ENCODE measurements around the gene UNC45A. TPM values are rescaled to one million over a fixed set of nuclear protein-coding genes. Genes with fewer than 3 reads are reported as not detected.

The UNC45A gene
- total RNA-seq, 1 donor from 2014 or later = 24.4 TPM

DNA sequence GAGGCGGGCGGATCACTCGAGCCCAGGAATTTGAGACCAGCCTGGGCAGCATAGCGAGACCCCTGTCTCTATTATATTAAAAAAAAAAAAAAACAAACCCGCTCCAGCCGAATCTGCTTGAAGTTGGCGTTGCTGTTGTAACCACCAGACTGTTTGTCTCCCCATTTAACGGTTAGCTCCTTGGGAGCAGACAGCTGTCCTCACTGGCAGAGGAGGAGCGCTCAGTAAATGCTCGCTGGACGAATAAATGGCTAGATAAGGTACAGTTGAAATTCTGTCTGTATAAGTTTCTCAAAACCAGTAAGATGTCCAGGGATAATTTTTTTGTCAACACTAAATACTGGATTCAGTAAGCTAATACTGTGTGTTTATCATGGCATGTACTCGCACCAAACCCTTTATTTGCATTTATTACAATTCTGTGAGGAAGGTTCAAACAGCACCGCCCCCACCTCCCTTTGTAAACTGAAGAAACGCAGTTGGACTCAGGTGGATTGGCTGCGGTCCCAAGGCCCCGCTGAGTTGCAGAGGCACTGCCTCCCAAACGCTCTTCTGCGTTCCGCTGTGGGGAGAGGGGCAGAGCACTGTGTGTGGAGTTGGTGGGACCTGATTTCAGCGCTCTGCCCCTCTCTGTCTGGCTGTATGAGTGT, 20.7 kb downstream of the UNC45A start:
- ATAC-seq (no peak), DNase-seq (no peak)
- intact Hi-C loops (cut with micrococcal nuclease) = no loop called here

DNA sequence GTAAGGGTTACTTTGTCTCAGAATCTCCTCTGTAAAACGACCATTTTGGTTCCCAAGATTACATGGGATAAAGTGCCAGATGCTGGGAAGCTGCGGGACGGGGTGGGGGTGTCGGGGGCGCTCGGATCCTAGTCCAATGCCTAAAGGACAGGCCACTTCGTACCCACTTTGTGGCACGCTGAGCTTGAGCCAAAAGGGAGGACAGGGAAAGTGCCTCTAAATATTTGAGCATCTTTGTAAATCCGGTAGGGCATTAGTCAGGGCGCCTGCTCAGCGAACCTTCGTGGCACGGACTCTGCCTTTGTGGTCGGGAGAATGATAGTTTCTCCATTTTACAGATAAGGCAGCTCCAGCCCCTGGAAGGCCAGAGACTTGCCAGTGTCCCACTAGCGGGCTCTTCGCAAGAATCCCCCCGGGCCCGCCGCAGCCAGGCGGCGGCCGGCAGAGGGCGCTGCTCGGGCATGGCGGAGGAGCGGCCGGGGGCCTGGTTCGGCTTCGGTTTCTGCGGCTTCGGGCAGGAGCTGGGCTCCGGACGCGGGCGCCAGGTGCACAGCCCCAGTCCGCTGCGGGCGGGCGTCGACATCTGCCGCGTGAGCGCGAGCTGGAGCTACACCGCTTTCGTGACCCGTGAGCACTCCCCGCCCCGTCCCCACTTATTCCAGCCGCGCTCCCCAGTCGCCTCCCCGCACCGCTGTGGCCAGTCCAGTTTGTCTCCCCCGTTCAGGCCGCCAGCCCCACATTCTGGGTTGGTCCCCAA, 21.4 kb downstream of the UNC45A start:
- intact Hi-C loops (cut with micrococcal nuclease) = no loop called here
- DNase-seq = peak; percentile 89
- ATAC-seq = peak; percentile 52

DNA sequence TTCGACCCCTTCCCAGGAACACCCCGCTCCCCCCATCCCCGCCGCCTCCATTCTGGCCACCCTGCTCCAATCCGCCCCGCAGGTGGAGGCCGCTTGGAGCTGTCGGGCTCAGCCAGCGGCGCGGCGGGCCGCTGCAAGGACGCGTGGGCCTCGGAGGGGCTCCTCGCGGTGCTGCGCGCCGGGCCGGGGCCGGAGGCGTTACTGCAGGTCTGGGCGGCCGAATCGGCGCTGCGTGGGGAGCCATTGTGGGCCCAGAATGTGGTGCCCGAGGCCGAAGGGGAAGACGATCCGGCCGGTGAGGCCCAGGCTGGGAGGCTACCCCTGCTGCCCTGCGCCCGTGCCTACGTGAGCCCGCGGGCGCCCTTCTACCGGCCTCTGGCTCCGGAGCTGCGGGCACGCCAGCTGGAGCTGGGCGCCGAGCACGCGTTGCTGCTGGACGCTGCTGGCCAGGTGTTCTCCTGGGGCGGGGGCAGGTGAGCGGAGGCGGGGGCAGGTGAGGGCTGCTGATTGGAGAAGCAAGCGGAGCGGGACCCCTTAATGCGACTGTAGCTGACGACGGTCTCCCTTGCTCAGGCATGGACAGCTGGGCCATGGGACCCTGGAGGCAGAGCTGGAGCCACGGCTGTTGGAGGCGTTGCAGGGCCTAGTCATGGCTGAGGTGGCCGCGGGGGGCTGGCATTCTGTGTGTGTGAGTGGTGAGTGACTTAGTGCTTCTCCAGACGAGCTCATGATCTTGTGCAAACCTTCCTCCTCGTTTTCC, 22.1 kb downstream of the UNC45A start:
- intact Hi-C loops (cut with micrococcal nuclease) = no loop called here
- ATAC-seq = peak; percentile 18
- DNase-seq = peak; percentile 57

DNA sequence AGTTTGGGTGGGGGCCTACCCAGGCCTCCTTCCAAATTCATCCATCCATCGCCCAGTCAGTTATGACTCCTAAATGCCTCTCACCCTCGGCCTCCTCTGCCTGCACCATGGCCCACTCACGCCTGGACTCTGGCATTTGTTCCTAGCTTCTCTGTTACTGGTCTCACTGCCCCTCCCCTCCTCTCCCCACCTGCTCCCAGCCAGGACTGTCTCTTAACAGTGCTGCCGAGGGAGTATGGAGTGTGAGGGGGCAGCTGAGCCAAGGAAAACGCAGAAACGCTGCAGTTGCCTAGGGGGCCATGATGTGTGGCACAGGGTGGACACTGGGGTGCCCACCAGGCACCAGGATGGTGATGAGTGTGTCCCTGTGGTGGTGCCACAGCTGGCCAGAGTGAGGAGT, 22.7 kb downstream of the UNC45A start:
- no peak for DNase-seq
- no peak for ATAC-seq
- intact Hi-C loops (cut with micrococcal nuclease) = no loop called here

DNA sequence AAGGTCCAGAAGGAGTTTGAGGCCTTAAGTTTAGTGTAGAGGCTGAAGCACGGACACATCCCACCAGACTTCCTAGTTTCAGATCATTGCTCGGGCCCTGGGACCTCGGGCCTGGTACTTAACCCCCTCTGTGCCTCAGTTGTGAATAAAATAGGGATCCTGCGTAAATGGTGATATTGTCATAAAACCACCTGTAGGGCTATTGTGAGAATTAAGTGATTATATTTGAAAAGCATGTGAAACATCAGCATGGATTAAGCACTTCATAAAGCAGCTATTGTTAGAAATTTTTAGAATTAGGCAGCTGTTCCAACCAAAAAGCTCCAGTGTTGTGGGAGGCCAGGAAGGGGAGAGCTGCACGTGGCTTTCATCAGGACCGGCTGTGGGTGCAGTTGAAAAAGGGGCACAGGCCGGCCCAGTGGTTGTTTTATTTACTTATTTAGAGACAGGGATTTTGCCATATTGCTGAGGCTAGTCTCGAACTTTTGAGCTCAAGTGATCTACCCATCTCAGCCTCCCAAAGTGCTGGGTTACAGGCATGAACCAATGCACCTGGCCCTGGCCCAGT, 24.0 kb downstream of the UNC45A start:
- intact Hi-C loops (cut with micrococcal nuclease) = no loop called here
- ATAC-seq = no peak
- DNase-seq = no peak

DNA sequence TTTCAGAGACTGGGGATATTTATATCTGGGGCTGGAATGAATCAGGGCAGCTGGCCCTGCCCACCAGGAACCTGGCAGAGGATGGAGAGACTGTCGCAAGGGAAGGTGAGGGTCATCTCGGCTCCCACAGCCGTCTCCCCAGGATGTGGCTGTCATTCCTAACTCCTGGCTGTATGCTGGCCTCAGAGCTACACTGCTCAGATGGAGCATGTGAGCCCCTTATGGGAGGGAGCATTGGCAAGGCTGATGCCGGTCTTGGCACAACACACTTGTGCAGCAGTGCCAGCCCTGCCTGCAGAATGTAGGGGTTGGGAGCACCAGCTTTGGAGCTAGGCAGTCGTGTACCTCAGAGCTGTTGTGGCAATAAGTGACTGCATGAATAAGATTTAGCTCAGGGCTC, 24.8 kb downstream of the UNC45A start:
- intact Hi-C loops (cut with micrococcal nuclease) = no loop called here
- DNase-seq = peak; percentile 83

DNA sequence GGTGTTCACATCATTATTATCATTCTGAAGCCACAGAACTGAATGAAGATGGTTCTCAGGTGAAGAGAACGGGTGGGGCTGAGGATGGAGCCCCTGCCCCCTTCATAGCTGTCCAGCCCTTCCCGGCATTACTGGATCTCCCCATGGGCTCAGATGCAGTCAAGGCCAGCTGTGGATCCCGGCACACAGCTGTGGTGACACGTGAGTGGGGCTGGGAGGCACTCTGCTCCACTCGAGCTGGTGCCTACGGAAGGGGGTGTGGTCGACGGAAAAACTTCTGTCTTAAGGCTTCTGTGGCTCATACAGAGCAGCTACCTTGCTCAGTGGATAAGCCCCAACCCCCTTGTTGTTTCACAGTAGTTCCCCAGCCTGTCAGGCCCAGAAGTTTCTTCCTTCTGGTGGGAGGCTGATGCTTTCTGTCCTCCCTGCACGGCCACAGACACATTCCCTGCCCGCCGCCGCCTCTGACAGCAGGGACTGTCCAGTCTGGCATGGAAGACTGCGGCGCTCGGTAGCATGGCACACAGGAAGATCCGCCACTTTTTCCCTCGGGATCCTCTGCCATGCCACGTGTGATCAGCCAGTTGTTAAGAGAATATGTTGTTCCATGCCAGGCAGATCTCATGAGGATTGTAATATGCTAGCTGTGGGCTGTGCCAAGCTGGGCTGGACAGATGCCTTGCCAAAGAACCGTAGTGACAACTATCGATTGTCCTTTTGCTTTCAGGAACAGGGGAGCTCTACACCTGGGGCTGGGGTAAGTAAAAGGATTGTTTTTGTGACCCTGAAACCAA, 25.4 kb downstream of the UNC45A start:
- no peak for ATAC-seq
- intact Hi-C loops (cut with micrococcal nuclease) = no loop called here
- DNase-seq = no peak

More for the DNA sequence above, 24.8 kb downstream of the UNC45A start:
- ATAC-seq = peak; percentile 75

DNA sequence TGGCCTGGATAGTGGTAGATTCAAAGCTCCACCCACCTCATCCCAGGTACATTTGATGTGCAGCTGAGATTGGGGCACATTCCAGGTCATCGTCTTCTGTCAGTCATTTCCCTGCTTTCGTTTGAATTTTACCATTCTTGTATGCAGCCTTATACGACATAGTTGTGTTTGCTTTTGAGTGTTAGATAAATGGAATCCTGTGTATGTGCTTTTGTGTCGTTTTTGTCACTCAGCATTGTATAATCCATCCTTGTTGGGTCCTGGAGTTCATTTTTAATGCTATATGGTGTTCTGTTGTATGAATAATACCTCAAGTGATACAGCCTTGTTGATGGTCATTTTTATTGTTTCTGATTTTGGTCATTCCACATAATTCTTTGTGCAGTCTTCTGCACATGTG, 26.9 kb downstream of the UNC45A start:
- DNase-seq (no peak), ATAC-seq (no peak)
- intact Hi-C loops (cut with micrococcal nuclease) = no loop called here

DNA sequence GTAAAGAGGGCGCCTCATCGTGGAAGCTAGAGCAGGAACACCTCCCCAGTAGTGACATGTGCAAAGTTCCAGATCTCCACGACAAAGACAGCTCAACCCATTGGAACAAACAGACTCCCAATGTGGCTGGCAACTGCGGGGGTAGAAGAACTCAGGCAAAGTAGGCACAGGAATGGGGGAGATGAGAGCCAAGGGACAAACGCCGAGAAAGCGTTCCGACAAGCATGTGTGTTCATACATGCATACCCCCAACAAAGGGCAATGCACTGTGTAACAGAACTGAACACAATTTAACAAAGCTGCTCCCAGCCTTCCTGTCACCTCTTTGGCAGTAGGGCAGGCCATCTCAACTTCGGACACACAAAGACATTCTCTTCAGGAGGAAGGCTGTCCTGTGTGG, 31.2 kb downstream of the UNC45A start:
- intact Hi-C loops (cut with micrococcal nuclease) = no loop called here

DNA sequence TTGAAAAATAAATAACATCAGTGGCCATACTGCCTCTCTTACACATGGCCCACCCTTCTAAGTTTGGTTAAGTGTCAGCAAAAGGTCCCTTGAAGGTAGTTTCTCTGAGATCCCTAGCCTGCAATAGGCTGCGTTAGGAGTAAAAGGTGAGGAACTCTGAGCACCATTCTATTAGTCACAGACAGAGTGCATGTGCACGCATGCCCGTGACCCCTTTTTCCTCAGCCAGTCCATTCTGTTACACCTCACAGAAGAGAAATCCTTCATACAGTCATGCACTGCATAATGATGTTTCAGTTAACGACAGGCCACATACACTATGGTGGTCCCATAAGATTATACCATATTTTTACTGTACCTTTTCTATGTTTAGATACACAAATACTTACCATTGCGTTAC, 32.1 kb downstream of the UNC45A start:
- intact Hi-C loops (cut with micrococcal nuclease) = no loop called here
- ATAC-seq = no peak

More for the DNA sequence above, 31.2 kb downstream of the UNC45A start:
- no peak for DNase-seq
- ATAC-seq = no peak

DNA sequence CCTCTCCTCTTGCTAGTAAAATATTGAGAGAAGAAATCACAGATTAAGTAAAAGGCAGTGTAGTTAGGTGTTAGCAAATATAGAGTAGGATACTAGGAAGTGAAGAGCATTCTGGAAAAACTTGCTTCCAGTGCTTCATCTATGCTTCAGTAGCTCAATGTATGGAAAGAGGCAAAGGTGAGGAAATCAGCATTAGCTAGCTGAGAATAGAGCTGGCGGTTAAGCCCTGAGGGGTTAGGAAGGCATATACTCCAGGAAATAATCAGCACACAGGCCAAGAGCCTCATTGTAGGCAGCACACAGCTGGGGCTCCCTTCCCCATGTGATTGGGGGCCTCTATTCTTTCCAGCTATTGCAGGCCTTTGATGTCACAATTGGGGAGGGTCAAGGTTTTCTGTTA, 33.3 kb downstream of the UNC45A start:
- intact Hi-C loops (cut with micrococcal nuclease) = no loop called here

More for the DNA sequence above, 32.1 kb downstream of the UNC45A start:
- no peak for DNase-seq

DNA sequence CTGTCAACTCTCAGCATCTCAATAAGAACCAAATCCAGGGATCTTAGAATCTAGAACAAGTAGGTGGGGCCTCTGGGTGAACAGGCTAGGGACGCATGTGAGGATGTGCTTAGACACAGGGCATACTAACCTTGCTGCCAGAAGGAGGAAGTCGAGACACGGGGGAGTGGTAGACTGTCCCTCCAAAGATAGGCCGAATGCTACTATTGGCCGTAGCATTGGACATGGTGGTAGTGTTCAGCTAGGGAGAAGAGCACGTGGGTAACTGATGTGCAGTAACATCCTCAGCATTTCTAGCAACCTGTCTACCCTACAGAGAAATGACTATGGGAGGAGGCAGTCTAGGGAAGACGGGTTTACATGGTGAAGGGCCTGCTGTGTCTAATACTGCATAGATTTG, 35.2 kb downstream of the UNC45A start:
- intact Hi-C loops (cut with micrococcal nuclease) = no loop called here
- DNase-seq (no peak), ATAC-seq (no peak)

More for the DNA sequence above, 33.3 kb downstream of the UNC45A start:
- no peak for ATAC-seq
- DNase-seq = no peak

DNA sequence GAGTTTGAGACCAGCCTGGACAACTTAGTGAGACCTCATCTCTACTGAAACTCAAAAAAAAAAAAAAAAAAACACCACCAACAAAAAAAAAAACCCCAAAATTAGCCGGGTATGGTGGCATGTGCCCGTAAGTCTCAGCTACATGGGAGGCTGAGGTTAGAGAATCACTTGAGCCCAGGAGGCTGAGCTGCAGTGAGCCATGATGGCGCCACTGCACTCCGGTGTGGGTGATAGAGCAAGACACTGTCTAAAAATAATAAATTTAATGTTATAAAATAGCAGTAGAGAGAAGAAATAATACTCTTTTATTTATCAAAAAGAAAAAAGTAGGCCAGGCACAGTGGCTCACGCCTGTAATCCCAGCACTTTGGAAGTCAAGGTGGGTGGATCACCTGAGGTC, 37.0 kb downstream of the UNC45A start:
- no peak for ATAC-seq
- intact Hi-C loops (cut with micrococcal nuclease) = no loop called here
- no peak for DNase-seq

DNA sequence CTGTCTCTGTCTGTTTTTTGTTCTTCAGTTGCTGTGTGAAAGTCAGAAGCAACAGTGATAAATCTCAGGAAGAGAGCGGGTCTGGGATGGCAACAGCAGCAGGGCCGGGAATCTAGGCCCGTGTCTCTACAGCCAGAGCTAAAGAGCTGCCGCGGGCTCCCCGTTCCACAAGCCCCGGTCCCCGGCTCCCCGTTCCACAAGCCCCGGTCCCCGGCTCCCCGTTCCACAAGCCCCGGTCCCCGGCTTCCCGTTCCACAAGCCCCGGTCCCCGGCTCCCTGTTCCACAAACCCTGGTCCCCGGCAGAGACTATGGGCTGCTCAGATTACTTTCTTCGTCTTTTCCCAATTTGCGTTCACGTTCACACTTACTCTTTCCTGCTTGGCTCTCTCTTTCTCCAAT, 39.1 kb downstream of the UNC45A start:
- ATAC-seq = no peak
- no peak for DNase-seq
- intact Hi-C loops (cut with micrococcal nuclease) = no loop called here

DNA sequence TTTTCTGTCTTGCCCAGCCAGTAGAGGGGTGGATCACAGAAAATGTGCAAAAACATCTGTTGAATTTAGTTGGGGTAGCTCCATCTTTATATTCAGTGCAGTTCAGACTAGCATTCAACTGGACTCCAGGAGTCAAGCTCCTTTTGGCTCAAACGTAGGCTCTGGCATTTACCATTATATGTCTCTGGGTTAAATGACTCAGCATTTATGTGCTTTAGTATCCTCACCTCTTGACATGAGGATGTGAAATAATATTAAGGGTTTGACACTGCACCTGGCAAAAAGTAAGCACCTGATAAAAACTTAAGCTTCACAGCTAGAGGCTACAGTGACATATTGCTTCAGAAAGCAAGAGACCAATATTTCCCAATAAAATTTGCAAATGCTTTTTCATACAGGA, 44.5 kb downstream of the UNC45A start:
- DNase-seq (no peak), ATAC-seq (no peak)
- intact Hi-C loops (cut with micrococcal nuclease) = no loop called here

DNA sequence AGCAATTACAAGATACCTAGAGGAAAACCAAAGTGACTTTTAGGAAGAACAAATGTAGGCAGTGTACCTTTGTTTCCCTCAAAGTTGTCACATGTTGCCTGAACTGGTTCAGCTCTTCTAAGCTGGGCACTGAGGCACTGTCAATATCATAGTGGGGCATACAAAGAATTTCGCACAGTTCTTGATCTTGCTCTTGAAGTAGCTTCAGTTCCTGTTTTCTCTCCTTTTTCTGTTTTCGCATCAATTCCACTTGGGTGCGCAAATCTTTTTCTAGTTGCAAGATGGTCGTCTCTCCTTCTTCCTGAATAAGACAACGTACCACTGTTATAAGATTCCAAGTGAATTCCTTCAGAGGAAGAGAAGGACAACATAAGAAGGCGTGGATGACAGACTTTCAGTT, 46.6 kb downstream of the UNC45A start:
- no peak for ATAC-seq
- intact Hi-C loops (cut with micrococcal nuclease) = no loop called here

DNA sequence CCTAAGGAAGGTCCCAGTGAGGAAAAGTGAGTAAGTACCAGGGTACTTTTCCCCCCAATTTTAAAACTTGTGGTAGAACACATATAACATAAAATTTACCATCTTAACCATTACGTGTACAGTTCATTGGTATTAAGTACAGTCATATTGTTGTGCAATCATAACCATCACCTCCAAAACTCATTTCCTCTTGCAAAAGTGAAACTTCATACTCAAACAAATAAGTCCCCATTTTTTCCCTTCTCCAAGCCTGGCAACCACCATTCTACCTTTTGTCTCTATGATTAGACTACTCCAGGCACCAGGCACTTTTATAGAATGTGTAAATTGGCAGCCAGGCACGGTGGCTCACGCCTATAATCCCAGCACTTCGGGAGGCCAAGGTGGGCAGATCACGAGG, 47.0 kb downstream of the UNC45A start:
- ATAC-seq (no peak), DNase-seq (no peak)
- intact Hi-C loops (cut with micrococcal nuclease) = no loop called here

More for the DNA sequence above, 46.6 kb downstream of the UNC45A start:
- DNase-seq = no peak

DNA sequence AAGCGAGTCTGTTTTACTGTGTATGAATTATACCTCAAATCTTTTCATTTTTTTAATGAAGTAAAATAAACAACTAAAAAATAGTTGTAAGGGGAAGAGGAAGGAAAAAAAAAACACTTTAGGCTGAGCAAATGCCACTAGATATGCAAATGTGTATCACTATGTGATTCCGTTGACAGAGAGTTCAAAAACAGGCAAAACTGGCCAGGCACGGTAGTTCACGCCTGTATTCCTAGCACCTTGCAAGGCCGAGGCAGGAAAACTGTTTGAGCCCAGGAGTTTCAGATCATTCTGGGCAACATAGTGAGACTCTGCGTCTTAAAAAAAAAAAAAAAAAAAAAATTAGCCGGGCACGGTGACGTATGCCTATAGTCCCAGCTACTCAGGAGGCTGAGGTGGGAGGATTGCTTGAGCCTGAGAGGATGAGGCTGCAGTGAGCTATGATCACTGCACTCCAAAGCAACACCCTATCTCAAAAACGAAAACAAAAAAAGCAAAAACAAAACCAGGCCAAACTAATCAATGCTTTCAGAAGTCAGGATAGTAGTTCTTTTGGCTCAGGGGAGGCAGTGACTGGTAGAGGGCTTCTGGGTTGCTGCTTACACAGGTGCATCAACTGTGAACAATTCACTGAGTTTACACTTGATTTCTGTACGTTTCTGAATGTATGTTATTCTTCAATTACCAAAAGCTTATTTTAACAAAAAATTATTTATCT, 51.9 kb downstream of the UNC45A start:
- ATAC-seq (no peak), DNase-seq (no peak)
- intact Hi-C loops (cut with micrococcal nuclease) = no loop called here
